ENCODE measurements around the gene LILRA6. TPM values are rescaled to one million over a fixed set of nuclear protein-coding genes. Genes with fewer than 3 reads are reported as not detected.
A peak's percentile ranks its signal among the peaks of the same experiment; 100 is the strongest.
"Not testable (repeated sequence)": the region's sequence is repeated elsewhere in the genome, so short reads cannot be mapped to it uniquely, and the experiment has no call there.

The LILRA6 gene
- total RNA-seq, 1 donor from 2014 or later = not detected

DNA sequence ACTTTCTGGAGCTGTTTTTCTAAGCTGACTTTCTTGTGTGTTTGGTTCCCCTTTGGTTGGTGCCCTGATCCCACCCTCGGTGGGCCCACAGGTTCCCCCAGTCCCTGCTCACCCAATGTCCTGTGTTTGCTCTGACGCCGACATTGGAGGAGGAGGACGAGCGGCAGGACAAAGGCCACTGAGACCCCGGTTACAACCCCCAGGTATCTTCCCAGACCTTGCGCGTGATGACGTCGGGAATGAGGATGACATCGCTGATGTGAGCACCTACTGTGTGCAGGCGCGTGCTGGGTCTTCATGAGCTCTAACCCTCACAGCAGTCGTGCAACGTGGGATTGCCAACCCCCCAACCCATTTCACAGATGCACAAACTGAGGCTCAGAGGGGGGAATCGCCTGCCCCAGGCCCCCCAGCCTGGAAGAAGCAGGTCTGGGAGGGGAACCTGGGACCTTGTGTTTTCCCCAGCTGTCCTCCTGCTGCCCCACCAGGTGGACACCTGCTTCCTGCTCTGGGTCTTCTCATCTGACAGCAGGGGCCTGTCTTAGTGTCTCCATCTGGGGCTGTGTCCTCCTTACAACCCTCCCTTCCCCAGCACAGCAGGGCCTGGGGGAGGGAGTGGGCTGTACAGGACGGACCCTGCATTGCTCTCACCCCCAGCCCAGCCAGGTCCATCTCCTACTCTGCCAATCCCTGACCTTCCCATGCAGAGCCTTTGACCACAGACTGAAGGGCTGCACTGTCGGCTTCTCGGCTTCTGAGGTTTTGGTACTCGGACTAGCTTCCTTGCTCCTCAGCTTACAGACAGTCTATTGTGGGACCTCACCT, 4.7 kb upstream of the LILRA6 start:
- DNase-seq (ENCODE audit: low read depth) = no peak
- TF ChIP-seq, protein P1, sequence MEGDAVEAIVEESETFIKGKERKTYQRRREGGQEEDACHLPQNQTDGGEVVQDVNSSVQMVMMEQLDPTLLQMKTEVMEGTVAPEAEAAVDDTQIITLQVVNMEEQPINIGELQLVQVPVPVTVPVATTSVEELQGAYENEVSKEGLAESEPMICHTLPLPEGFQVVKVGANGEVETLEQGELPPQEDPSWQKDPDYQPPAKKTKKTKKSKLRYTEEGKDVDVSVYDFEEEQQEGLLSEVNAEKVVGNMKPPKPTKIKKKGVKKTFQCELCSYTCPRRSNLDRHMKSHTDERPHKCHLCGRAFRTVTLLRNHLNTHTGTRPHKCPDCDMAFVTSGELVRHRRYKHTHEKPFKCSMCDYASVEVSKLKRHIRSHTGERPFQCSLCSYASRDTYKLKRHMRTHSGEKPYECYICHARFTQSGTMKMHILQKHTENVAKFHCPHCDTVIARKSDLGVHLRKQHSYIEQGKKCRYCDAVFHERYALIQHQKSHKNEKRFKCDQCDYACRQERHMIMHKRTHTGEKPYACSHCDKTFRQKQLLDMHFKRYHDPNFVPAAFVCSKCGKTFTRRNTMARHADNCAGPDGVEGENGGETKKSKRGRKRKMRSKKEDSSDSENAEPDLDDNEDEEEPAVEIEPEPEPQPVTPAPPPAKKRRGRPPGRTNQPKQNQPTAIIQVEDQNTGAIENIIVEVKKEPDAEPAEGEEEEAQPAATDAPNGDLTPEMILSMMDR (conservative IDR thresholded peaks at IDR 0.05; ENCODE audit: low read depth, low read length) = no peak
- no peak overlapping the region for H3K4me3 ChIP-seq (ENCODE audit: low read depth, low read length)

DNA sequence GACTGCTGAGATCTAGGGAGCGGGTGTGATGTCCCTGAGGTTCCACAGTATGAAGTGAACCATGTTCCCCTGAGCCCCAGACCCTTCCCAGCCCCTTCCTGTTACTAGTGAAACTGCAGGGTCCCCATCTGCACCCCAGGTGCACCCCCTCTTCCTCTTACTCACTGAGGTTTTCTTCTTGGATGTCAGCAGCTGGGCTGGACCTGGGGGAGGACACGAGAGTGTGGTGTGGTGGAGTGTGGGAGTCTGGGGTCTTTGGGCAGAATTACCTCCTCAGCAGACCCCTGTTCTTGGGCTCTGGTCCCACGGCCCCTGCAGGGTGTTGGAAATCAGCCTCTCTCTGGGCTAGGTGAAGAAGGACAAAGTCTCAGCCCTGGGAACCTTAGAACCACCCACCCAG, 3.3 kb upstream of the LILRA6 start:
- H3K4me3 ChIP-seq (ENCODE audit: low read depth, low read length) = no peak overlapping the region
- TF ChIP-seq, protein P1 (conservative IDR thresholded peaks at IDR 0.05; ENCODE audit: low read depth, low read length) = no peak

DNA sequence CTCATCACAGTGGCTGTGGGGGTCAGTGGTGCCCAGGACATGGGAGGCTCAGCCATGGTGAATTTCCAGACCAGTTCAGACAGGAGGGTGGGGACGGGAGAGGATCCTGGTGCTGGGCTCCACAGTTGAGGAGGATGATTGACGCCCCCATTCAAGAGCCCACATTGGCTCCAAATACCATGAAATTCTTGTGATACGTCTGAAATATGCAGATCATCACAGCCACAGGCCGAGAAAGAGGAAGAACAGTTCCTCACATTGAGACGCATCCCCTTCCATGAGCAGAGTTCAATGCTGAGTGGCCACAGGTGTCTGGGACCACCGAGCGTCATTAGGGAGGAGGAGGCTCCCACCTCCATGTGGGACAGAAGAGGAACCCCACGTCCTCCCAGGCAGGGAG, 1.2 kb upstream of the LILRA6 start:
- H3K4me3 ChIP-seq (ENCODE audit: low read depth, low read length); DNase-seq (ENCODE audit: low read depth): not testable (repeated sequence)

More for the DNA sequence above, 3.3 kb upstream of the LILRA6 start:
- no peak for DNase-seq (ENCODE audit: low read depth)

DNA sequence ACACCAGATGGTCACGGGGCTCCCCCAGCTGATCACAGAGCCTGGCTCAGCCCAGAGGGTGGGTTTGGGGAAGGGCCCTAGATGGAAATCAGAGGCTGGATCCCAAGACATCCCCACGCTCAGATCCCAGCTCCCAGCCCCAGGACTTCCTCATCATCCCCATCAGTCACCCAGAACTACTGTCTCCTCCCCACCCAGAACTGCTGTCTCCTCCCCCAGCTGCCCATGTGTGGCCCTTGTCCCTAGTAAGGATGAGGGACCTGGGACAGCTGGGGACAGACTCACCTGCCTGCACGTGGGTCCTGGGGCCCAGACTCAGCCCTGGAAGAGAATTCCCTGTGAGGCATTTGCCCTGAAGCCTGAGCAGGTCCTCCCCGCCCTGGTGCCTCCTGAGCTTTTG, 356 bp downstream of the LILRA6 start:
- not testable (repeated sequence) for H3K4me3 ChIP-seq (ENCODE audit: low read depth, low read length); DNase-seq (ENCODE audit: low read depth)

DNA sequence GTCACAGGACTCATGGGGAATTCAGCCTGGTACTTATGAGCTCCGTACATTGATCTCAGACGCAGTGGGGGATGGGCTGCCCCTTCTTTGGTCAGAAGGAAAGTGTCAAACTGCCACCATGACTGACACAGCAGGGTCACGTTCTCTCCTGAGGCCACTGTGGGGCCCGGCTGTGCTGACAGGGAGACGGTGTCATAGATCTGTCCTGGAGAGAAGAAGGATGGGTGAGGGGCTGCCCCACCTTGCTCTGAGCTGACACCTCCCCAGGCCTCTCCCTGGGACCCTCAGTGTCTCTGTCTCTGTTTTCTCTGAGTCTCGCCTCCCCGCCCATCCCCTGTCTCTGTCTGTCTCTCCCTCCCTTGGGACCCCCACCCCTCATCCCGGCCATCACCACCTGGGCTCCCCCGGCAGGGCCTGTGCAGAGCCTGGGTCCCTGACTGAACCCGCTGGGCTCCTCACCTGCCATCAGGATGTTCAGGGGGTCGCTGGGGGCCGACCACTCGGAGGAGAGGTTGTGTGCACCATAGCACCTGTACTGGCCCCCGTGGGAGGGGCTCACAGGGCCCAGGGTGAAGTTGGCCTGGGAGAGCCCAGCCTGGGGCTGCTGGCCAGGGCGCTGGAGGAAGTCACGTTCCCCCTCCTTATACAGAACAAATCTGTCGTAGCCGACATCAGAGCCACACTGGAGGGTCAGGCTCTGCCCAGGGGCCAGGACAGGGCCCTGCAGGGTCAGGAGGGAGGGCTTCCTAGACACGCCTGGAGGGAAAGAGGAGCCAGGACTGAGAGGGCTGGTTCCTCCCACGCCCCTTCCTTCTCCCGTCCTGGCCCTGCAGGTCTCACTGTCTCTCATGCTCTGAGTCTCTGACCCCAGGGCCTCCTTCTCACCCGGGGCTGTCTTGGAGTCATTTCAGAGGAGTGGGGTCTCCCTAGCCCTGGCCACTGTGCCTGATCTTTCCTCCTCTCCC, 1.9 kb downstream of the LILRA6 start:
- DNase-seq (ENCODE audit: low read depth); H3K4me3 ChIP-seq (ENCODE audit: low read depth, low read length): not testable (repeated sequence)

DNA sequence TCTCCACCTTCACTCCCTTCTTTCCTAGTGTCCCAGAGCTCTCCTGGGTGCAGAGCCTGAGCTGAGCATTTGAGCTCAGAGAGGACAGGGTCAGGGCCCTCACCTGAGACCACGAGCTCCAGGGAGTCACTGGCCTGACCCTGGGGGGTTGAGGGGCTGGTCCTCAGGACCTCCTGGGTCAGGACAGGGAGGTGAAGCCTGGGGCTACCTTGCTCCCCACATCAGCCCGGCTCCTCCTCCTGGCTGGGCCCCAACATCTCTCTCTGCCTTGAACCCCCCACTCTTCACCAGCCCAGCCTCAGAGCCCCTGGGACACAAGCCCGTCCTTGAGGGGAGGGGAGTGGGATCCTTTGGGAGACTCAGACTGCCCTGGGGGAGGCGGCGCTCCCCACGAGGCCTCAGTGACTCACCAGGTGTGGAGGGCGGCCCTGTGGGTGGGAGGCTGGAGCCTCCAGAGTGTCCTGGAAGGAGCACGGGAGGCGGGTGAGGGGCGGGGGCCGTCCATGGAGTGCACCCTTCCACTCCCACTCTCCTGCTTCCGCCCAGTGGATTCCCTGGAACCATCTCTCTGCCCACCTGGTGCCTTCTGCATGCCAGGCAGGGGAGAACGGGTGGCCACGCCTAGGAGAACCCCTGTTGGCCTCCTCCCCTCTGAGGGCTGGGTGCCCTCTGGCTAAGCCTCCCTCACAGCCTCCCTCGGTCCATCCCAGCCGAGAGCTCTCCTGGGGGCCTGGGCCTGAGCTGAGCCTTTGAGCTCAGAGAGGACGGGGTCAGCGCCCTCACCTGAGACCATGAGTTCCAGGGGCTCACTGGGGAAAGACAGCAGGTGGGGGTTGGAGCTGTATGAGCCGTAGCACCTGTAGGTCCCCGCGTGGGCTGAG, 2.9 kb downstream of the LILRA6 start:
- not testable (repeated sequence) for H3K4me3 ChIP-seq (ENCODE audit: low read depth, low read length); DNase-seq (ENCODE audit: low read depth)

DNA sequence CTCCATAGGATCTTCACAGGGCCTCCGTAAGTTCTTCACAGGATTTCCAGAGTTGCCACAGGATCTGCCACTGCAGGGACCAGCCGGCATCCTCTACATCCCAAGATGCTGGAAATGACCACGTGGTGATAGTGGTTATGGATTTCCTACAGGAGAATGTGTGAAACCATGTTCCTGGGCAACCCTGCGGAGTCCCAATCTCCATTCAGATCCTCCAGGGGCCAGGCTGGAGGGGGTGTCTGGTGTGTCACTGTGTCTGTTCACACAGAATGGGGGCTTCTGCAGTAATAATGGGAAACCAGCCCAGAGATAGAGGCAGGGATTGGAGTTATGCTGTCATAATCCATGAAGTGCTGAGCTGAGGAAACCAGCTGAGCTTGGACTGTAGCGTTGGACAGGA, 8.6 kb downstream of the LILRA6 start:
- no peak for DNase-seq (ENCODE audit: low read depth)
- TF ChIP-seq, protein P1 (conservative IDR thresholded peaks at IDR 0.05; ENCODE audit: low read depth, low read length) = no peak
- H3K4me3 ChIP-seq (ENCODE audit: low read depth, low read length) = no peak overlapping the region

DNA sequence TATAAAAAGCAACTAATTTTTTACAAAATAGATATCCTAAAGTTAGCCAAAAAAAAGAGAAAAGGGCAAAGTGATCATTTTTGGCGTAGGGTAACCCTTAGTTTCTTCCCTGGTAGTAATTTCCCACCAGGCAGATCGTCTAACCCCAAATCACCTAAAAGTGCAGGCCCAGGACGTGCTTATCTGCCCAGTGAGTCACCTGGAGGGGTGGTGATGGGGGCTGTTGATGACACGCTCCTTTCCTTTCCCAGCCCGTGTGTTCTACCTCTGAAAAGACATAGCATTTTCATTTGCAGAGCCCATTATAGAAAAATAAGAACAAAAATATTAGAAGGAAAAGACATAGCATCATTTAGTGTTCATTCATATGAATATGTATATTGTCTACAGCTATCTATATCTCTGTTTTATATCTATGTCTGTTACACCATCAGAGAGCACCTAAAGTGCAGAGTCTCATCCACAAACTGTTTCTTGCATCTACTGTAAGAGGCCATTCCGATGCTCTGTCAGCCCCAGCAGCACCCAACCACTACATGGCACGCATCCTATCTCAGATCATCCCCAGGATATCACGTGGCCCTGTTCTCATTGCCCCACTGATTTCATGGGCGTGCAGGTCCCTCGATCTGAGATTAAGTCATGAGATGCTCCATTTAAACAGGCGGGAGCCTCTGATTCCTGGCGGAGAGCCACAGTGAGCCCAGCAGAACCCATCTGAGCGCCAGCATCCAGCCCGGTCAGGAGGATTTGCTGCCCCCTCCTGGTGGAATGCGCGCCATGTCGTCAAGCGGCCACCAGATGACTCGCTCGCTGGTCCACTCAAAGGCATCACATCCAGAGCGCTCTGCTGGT, 11.3 kb downstream of the LILRA6 start:
- DNase-seq (ENCODE audit: low read depth) = no peak
- H3K4me3 ChIP-seq (ENCODE audit: low read depth, low read length) = no peak overlapping the region
- TF ChIP-seq, protein P1 (conservative IDR thresholded peaks at IDR 0.05; ENCODE audit: low read depth, low read length) = peak; percentile 98

Measured in epithelial cell of proximal tubule (primary cell).